ENCODE results near the gene MYT1. TPM values are rescaled to one million over a fixed set of nuclear protein-coding genes. Genes with fewer than 3 reads are reported as not detected.
A peak's percentile ranks its signal among the peaks of the same experiment; 100 is the strongest.

Gene MYT1
- total RNA-seq, 1 donor from 2014 or later: 0.74 TPM

GRCh38 chr20:64157878-64158277, 6.4 kb upstream of the MYT1 start:
- H3K4me3 Mint-ChIP-seq (ENCODE audit: unreplicated experiment): no peak overlapping the region
- H3K36me3 Mint-ChIP-seq (ENCODE audit: low read depth, unreplicated experiment): peaks cover 5% of the 10 kb centered on the region
- peaks cover 24% of the 10 kb centered on the region for H3K4me1 Mint-ChIP-seq (ENCODE audit: unreplicated experiment)
- peaks cover 3% of the 10 kb centered on the region for H3K27me3 Mint-ChIP-seq (ENCODE audit: unreplicated experiment)
- no peak overlapping the region for H3K27ac Mint-ChIP-seq (ENCODE audit: unreplicated experiment)
- DNase-seq (ENCODE audit: low spot score): no peak
- no peak for TF ChIP-seq CTCF (IDR thresholded peaks at IDR 0.05; ENCODE audit: unreplicated experiment)
- no peaks in the 10 kb centered on the region for H3K9me3 Mint-ChIP-seq (ENCODE audit: unreplicated experiment)

GRCh38 chr20:64158346-64159285, 5.6 kb upstream of the MYT1 start:
- H3K27me3 Mint-ChIP-seq (ENCODE audit: unreplicated experiment): peaks cover 2% of the 10 kb centered on the region
- peaks cover 19% of the 10 kb centered on the region for H3K4me1 Mint-ChIP-seq (ENCODE audit: unreplicated experiment)
- no peak for TF ChIP-seq CTCF (IDR thresholded peaks at IDR 0.05; ENCODE audit: unreplicated experiment)
- peak overlapping the region; percentile 71 for H3K4me3 Mint-ChIP-seq (ENCODE audit: unreplicated experiment)
- no peak for DNase-seq (ENCODE audit: low spot score)
- no peaks in the 10 kb centered on the region for H3K9me3 Mint-ChIP-seq (ENCODE audit: unreplicated experiment)
- H3K36me3 Mint-ChIP-seq (ENCODE audit: low read depth, unreplicated experiment): peaks cover 3% of the 10 kb centered on the region
- H3K27ac Mint-ChIP-seq (ENCODE audit: unreplicated experiment): no peak overlapping the region

- Mint-ChIP-seq H3K4me1 (ENCODE audit: unreplicated experiment) (peaks cover 19% of the 10 kb centered on the region), H3K4me3 (ENCODE audit: unreplicated experiment) (peak overlapping the region; percentile 71), H3K36me3 (ENCODE audit: low read depth, unreplicated experiment) (no peaks in the 10 kb centered on the region), H3K27me3 (ENCODE audit: unreplicated experiment) (peaks cover 2% of the 10 kb centered on the region), H3K9me3 (ENCODE audit: unreplicated experiment) (no peaks in the 10 kb centered on the region), H3K27ac (ENCODE audit: unreplicated experiment) (no peak overlapping the region)
- TF ChIP-seq CTCF (IDR thresholded peaks at IDR 0.05; ENCODE audit: unreplicated experiment): no peak
- no peak for DNase-seq (ENCODE audit: low spot score)
Observed at GRCh38 chr20:64159286-64159680, 5.0 kb upstream of the MYT1 start.

- Mint-ChIP-seq H3K9me3 (ENCODE audit: unreplicated experiment) (no peaks in the 10 kb centered on the region), H3K4me3 (ENCODE audit: unreplicated experiment) (no peak overlapping the region), H3K36me3 (ENCODE audit: low read depth, unreplicated experiment) (no peaks in the 10 kb centered on the region), H3K27ac (ENCODE audit: unreplicated experiment) (no peak overlapping the region), H3K4me1 (ENCODE audit: unreplicated experiment) (peaks cover 19% of the 10 kb centered on the region), H3K27me3 (ENCODE audit: unreplicated experiment) (peaks cover 2% of the 10 kb centered on the region)
- no peak for TF ChIP-seq CTCF (IDR thresholded peaks at IDR 0.05; ENCODE audit: unreplicated experiment)
- DNase-seq (ENCODE audit: low spot score): no peak
Observed at GRCh38 chr20:64159711-64160110, 4.5 kb upstream of the MYT1 start.

GRCh38 chr20:64160118-64160517, 4.1 kb upstream of the MYT1 start:
- no peak for DNase-seq (ENCODE audit: low spot score)
- TF ChIP-seq CTCF (IDR thresholded peaks at IDR 0.05; ENCODE audit: unreplicated experiment): no peak
- Mint-ChIP-seq H3K27ac (ENCODE audit: unreplicated experiment) (no peak overlapping the region), H3K36me3 (ENCODE audit: low read depth, unreplicated experiment) (no peaks in the 10 kb centered on the region), H3K4me1 (ENCODE audit: unreplicated experiment) (peaks cover 19% of the 10 kb centered on the region), H3K9me3 (ENCODE audit: unreplicated experiment) (no peaks in the 10 kb centered on the region), H3K27me3 (ENCODE audit: unreplicated experiment) (peaks cover 2% of the 10 kb centered on the region), H3K4me3 (ENCODE audit: unreplicated experiment) (no peak overlapping the region)

Measured in endothelial cell (in vitro differentiated cells).